A673 (cell line): Measurements from ENCODE around the gene RBM15B. TPM values are rescaled to one million over a fixed set of nuclear protein-coding genes. Genes with fewer than 3 reads are reported as not detected.

Source experiments
- BruUV-seq: library from RNA; stranded (reverse); fragments of 400-500 nt; replicated peaks from 2 replicates; lab custom pipeline; 2021; lab: Mats Ljungman, UMichigan
- CTCF ChIA-PET: fragments of 300-600 bp; sonication (Branson Sonifier 250); formaldehyde crosslinking; loops from one replicate; lab custom pipeline; 2022; ENCODE audit warnings: antibody characterized with exemption; lab: Charles Lee
- POLR2A ChIA-PET: fragments of 300-600 bp; sonication (Branson Sonifier 250); formaldehyde crosslinking; loops from one replicate; lab custom pipeline; 2022; ENCODE audit warnings: antibody characterized with exemption; ENCODE audit not compliant: low non-redundant PET; lab: Charles Lee
- DNase-seq: peaks from one replicate; pipeline ENCODE4 v3.0.0-alpha.2; 2015; ENCODE audit warnings: low spot score
- H3K27ac ChIP-seq: fragments of 200-600 bp; sonication (generic); 2 replicates; pipeline ENCODE4 v1.5.1; 2016; ENCODE audit warnings: mixed run types, low read depth, mild to moderate bottlenecking, mixed read lengths, antibody characterized with exemption, low read length; ENCODE audit not compliant: poor library complexity, severe bottlenecking
- H3K27me3 ChIP-seq: fragments of 200-600 bp; sonication (generic); replicated peaks from 2 replicates; pipeline ENCODE4 v1.6.1; 2017; ENCODE audit warnings: mixed run types, low read depth, mild to moderate bottlenecking, mixed read lengths, antibody characterized with exemption, low read length; ENCODE audit not compliant: insufficient read depth, poor library complexity
- H3K36me3 ChIP-seq: fragments of 200-600 bp; sonication (generic); 2 replicates; pipeline ENCODE4 v1.6.1; 2016; ENCODE audit warnings: mixed run types, mild to moderate bottlenecking, mixed read lengths, antibody characterized with exemption, low read length; ENCODE audit not compliant: insufficient read depth, poor library complexity, severe bottlenecking
- H3K4me1 ChIP-seq: fragments of 200-600 bp; sonication (generic); 2 replicates; pipeline ENCODE4 v1.6.1; 2017; ENCODE audit warnings: mixed run types, mild to moderate bottlenecking, mixed read lengths, antibody characterized with exemption, low read length; ENCODE audit not compliant: insufficient read depth, poor library complexity, severe bottlenecking
- H3K4me3 ChIP-seq: fragments of 200-600 bp; sonication (generic); 2 replicates; pipeline ENCODE4 v1.5.1; 2016; ENCODE audit warnings: low read depth, mixed run types, mild to moderate bottlenecking, mixed read lengths, low read length; ENCODE audit not compliant: poor library complexity, severe bottlenecking
- H3K9me3 ChIP-seq: fragments of 200-600 bp; sonication (generic); 2 replicates; pipeline ENCODE4 v1.6.1; 2016; ENCODE audit warnings: mixed run types, low read depth, mild to moderate bottlenecking, mixed read lengths, antibody characterized with exemption, low read length; ENCODE audit not compliant: poor library complexity, severe bottlenecking
- CTCF ChIP-seq: fragments of 300-800, 200-600 bp; sonication (generic); conservative IDR thresholded peaks from 2 replicates; pipeline ENCODE4 v1.5.1; 2017; ENCODE audit warnings: low read depth, mild to moderate bottlenecking, antibody characterized with exemption, low read length, moderate library complexity, mixed read lengths
- EZH2 ChIP-seq: fragments of 200-600 bp; sonication (generic); IDR thresholded peaks from 2 replicates; pipeline ENCODE4 v1.6.1; 2017; ENCODE audit warnings: borderline replicate concordance, low read depth, mild to moderate bottlenecking, mixed read lengths, antibody characterized with exemption, low read length; ENCODE audit not compliant: poor library complexity, severe bottlenecking
- intact Hi-C: fragments of 100-400 bp; cut with micrococcal nuclease; formaldehyde crosslinking; loops from one replicate; pipeline ENCODE4 v1.10.0; 2022; ENCODE audit not compliant: unreplicated experiment
- total RNA-seq: library from RNA; stranded (reverse); gene quantifications from 2 replicates; pipeline ENCODE4 v1.2.3, GENCODE V29; 2021

The RBM15B gene
- total RNA-seq, 1 experiment from 2014 or later = 26.8 TPM

DNA sequence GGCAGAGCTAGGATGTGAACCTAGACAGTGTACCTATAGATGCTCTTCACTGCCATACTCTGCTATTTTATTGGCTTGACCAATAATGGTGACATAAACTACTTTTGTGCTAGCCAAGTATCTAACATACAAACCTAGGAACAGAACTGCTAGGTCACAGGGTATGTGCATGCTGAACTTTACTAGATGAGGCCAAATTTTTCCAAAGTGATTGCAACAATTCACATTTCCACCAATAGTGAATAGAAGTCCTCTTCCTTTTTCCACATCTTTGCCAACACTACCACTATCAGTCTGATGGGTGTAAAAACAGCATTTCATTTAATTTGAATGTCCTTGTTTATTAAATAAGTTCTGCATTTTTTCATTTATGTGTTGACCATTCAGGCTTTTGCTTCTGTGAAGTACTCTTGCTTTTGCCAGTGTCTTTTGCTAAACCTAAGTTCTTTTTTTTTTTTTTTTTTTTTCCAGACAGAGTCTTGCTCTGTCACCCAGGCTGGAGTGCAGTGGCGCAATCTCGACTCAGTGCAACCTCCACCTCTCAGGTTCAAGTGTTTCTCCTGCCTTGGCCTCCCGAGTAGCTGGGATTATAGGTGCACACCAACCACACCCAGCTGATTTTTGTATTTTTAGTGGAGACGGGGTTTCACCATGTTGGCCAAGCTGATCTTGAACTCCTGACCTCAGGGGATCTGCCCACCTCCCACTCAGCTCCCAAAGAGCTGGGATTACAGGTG lies 54.6 kb downstream of the RBM15B start:
- POLR2A ChIA-PET = no interaction called here
- no peaks in the 10 kb centered on the region for H3K27me3 ChIP-seq
- CTCF ChIA-PET = no interaction called here
- intact Hi-C loops = no loop called here
- H3K27ac ChIP-seq = no peak overlapping the region
- TF ChIP-seq CTCF (no peak), EZH2 (no peak)
- no peak overlapping the region for H3K4me3 ChIP-seq
- no peaks in the 10 kb centered on the region for H3K4me1 ChIP-seq
- H3K36me3 ChIP-seq = peaks cover 9% of the 10 kb centered on the region
- no TSS peak for BruUV-seq
- no peak for DNase-seq
- H3K9me3 ChIP-seq = no peaks in the 10 kb centered on the region

Other genes starting within 250 kb of the RBM15B start
- gene MANF, start 6.0 kb upstream of the RBM15B start, total RNA-seq = 82.8 and 106 TPM in 2 replicates
- gene DCAF1, start 108.7 kb downstream of the RBM15B start, total RNA-seq = 18.2 and 18.3 TPM in 2 replicates
- 22.0 TPM in 2 replicates for gene RAD54L2, start 147.4 kb downstream of the RBM15B start, total RNA-seq